HG03571 (cell line): ENCODE results near the gene SGF29.
A peak's percentile ranks its signal among the peaks of the same experiment; 100 is the strongest.
"Not testable (repeated sequence)": the region's sequence is repeated elsewhere in the genome, so short reads cannot be mapped to it uniquely, and the experiment has no call there.

Experiments used
- ATAC-seq: cut with Tn5 transposase; IDR thresholded peaks from one replicate; pipeline ENCODE4 v1.9.1; 2021; ENCODE audit not compliant: unreplicated experiment

The SGF29 gene

GRCh38 chr16:28553776-28554633 lies at the start of gene SGF29:
SGF29 (plus strand) TSS chr16:28553920; CDS start chr16:28581070, 27,150 bp downstream.
- peak; percentile 68 for ATAC-seq

- ATAC-seq = no peak
These were observed 48.9 kb upstream of the SGF29 start for GRCh38 chr16:28504707-28505404.

- no peak for ATAC-seq
These were observed 48.1 kb upstream of the SGF29 start for GRCh38 chr16:28505489-28506137.

GRCh38 chr16:28511031-28511430 lies 42.7 kb upstream of the SGF29 start:
- no peak for ATAC-seq

- no peak for ATAC-seq
These were observed 41.6 kb upstream of the SGF29 start for GRCh38 chr16:28511801-28512789.

- ATAC-seq = no peak
These were observed 40.1 kb upstream of the SGF29 start for GRCh38 chr16:28513484-28514181.

- ATAC-seq = no peak
These were observed 39.5 kb upstream of the SGF29 start for GRCh38 chr16:28514246-28514645.

GRCh38 chr16:28520672-28521071 lies 33.0 kb upstream of the SGF29 start:
- ATAC-seq = no peak

GRCh38 chr16:28521436-28521835 lies 32.3 kb upstream of the SGF29 start:
- ATAC-seq = no peak

- no peak for ATAC-seq
These were observed 30.9 kb upstream of the SGF29 start for GRCh38 chr16:28522792-28523191.

GRCh38 chr16:28524681-28525171 lies 29.0 kb upstream of the SGF29 start:
- ATAC-seq = no peak

GRCh38 chr16:28526201-28527099 lies 27.3 kb upstream of the SGF29 start:
- ATAC-seq = no peak

- ATAC-seq = not testable (repeated sequence)
These were observed 26.5 kb upstream of the SGF29 start for GRCh38 chr16:28527100-28527785.

- ATAC-seq = no peak
These were observed 25.7 kb upstream of the SGF29 start for GRCh38 chr16:28527985-28528384.

GRCh38 chr16:28528463-28528867 lies 25.3 kb upstream of the SGF29 start:
- ATAC-seq = no peak

- ATAC-seq = no peak
These were observed 24.6 kb upstream of the SGF29 start for GRCh38 chr16:28529124-28529523.

- no peak for ATAC-seq
These were observed 21.7 kb upstream of the SGF29 start for GRCh38 chr16:28531777-28532744.
